GM19438 (cell line): ENCODE results near the gene PAWR.

Experiments used
- ATAC-seq: cut with Tn5 transposase; IDR thresholded peaks from one replicate; pipeline ENCODE4 v1.9.1; 2021; ENCODE audit warnings: low read depth; ENCODE audit not compliant: unreplicated experiment

PAWR gene, protein sequence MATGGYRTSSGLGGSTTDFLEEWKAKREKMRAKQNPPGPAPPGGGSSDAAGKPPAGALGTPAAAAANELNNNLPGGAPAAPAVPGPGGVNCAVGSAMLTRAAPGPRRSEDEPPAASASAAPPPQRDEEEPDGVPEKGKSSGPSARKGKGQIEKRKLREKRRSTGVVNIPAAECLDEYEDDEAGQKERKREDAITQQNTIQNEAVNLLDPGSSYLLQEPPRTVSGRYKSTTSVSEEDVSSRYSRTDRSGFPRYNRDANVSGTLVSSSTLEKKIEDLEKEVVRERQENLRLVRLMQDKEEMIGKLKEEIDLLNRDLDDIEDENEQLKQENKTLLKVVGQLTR

GRCh38 chr12:79690638-79691510, at the start of gene PAWR:
PAWR (minus strand) TSS chr12:79690964; CDS start chr12:79690244, 720 bp downstream.
- peak; percentile 58 for ATAC-seq

DNA sequence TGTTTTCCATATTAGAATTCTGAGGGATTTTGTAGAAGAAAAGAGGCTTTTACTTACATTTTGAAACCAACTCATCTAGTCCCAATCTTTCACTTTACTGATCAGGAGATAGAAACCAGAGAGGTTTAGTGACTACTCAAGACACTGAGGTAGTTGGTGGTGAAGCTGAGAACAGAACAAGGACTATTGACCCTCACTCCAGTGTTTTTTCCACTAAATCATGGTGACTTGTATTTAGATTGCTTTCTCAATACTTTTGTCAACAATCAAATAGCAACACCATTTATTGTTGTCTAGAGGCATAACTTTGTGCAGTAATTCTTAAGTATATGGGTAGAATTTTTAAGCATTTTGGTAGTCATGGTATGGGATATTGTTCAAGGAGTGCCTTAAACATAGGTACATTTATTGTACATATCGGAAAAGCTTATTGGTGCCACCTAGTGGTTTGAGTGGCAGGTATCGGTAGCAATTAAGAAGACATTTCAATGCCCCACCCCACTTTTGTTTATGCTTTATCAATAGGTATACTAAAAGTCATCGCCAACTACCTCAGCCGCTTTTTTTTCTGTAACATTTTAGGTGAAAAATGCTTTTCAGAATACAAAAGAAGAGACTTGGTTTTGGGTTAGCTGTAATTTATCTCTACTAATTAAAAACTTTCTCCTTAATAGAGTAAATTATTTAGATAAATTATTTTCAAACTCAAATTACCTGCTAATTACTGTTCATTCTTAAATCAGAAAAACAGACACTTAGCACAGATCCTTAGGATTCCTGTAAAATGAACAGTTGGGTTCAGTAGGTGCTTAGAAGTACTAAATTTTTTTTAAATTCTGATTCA, 47.3 kb upstream of the PAWR start:
- peak; percentile 72 for ATAC-seq

DNA sequence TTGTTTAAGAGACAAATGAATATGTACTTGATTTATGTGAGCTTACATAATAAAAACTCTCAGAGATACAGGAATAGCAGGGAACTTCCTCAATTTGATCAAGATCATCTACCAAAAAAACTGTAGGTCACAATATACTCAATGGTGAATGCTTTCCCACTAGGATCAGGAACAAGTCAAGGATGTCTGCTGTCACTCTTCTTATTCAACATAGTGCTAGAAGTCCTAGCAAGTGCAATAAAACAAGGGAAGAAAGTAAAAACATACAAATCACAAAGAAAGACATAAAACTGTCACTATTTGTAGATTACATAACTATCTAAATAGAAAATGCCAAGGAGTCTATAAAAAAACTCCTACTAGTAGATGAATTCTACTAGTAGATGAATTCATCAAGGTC, 41.9 kb upstream of the PAWR start:
- ATAC-seq = no peak

DNA sequence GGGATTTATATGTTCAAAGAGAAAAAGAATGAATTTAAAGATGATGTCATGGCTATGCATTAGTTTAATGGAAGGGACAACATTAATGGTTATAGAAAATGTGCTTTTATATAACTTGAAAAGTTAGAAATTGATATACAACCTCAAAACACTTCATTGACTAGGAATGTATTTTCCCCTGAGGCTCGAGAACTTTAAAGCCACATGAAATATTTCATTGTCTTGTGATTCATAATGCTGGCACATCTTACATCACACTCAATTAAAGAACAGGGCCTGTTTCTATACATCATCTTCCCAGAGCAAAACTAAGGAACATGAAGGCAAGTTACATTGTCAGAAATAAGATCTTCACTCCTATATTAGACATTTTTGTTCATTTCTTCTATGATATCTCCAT, 35.2 kb upstream of the PAWR start:
- no peak for ATAC-seq

GRCh38 chr12:79717006-79717405, 26.2 kb upstream of the PAWR start:
- no peak for ATAC-seq

- no peak for ATAC-seq
These were observed 24.5 kb upstream of the PAWR start for GRCh38 chr12:79715308-79715707.

GRCh38 chr12:79710707-79711483, 20.1 kb upstream of the PAWR start:
- no peak for ATAC-seq

DNA sequence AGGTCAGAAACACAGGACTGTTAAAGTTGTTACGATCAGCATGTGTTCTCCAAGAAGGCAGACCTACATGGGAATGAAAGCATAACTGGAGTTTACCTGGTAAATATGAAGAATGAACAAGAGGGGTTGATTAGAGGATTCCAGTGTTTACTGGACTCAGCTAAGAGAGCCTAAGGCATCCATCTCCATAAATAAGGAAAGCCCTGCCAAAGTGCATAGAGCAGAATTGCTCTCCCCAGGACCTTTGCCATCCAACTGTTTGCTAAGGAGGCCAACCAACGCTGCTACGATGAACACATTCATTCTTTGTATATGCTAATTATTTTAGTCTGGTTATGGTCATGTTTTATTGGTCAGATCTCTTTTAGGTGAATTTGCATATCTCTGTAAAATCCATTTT, 17.1 kb upstream of the PAWR start:
- no peak for ATAC-seq

DNA sequence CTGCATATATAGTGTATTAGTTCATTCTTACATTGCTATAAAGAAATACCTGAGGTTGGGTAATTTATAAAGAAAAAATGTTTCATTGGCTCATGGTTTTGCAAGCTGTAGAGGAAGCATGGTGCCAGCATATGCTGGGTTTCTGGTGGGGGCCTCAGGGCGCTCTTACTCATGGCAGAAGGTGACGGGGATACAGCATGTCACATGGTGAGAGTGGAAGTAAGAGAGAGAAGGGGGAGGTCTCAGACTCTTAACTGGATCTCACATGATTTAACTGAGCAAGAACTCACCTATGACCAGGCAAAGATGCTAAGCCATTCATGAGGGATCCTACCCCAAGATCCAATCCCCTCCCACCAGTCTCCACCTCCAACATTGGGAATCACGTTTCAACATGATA, 15.9 kb upstream of the PAWR start:
- ATAC-seq = no peak

DNA sequence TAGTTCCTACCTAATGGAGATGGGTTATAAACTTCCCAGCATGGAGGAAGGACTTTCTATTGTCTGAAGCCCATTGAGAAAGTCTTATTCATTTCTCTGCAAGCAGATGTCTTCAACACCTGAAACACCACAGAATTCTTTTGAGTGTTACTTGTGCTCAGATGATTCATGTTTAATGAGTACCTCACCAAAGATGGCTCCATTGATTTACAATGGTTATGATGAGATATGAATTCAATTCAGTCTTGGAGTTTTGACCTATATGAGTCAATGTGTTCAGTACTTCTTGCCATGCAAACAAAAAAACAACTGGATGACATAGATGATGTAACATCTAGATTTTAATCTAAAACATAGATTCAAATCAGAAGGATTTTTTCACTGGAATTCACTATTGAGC, 15.4 kb upstream of the PAWR start:
- ATAC-seq = no peak

DNA sequence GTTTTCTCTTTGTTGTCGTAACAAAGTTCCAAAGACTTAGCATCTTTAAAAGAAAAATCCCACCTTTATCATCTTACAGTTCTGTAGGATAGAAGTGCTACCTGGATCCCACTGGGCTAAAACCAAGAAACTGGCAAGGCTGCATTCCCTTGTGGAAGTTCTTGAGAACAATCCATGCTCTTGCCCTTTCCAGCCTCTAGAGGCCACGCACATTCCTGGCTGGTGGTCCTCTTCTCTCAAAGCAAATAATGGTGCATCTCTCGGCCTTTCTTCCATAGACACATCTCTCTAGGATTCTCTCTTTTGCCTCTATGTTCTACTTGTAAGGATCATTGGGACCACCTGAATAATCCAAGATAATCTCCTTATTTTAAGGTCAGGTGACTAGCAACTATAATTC, 8.2 kb upstream of the PAWR start:
- no peak for ATAC-seq

- ATAC-seq = no peak
These were observed 5.7 kb upstream of the PAWR start for GRCh38 chr12:79696416-79696815.

GRCh38 chr12:79692860-79693577, 2.3 kb upstream of the PAWR start:
- ATAC-seq = no peak

DNA sequence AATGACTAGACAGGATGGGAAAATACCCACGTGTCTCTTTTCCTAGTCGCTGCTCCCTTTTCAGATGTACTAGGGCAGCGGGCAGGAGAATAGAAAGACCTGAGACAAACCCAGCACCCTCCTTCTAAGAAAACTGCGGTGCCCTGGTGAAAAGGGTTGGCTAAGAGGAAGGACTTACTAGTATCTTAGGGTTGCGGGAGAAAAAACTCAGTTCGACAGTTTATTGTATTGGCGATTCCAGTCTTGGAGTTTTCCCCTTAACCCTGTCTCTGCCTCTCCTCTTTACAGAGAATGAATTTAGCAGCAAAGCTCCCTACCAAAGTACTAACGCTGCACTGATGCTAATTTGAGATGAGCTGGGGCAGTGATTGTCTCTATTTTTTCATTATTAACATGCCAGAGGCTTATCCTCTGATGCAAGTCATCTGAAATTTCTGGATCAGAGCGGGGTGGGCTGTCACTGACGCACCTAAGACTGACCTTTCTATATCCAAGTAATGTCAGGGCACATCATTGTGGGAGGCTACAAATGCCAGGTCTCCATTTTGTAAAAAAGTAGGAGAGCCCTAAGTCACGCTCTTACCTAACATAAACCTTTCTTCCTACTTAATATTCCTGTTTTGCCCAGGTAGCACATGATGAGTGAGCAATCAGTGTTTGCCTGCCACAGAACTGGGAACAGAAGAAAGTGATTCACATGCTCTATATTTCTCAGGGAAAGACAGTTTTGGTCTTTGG, 916 bp upstream of the PAWR start:
- no peak for ATAC-seq

- peak; percentile 27 for ATAC-seq
These were observed 574 bp downstream of the PAWR start for GRCh38 chr12:79690142-79690637.

GRCh38 chr12:79689477-79690141, 1.2 kb downstream of the PAWR start:
- ATAC-seq = peak; percentile 20

GRCh38 chr12:79689061-79689476, 1.7 kb downstream of the PAWR start:
- ATAC-seq = no peak

DNA sequence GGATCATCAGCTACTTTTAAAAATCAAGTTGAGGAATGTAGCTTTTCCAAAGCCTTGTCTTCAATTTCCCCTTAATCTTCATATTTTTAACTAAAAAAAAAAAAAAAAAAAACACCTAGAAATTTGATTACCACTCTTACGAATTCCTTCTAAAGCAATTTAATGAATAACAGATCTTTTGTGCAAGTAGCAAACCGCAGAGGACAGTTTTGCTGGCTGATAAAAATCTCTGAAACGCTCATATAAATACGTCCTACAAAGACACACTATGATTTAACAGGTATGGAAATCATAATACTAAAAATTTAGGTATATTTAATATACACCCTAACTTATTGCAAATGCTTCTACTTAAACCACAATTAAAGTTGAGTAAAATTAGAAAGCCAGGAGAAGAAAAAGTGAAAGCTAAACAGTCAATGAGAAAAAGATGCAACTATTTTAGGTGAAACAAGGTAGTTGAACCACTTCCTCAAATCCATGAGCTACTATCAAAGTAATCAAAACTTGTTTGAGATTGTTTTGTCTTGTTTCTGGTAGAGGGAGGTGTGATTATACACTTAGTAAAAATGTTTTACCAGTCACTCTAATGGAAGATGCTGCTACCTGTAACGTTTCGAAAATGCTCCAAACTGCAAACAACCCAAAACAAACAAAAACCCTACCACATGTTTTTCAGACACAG, 2.2 kb downstream of the PAWR start:
- no peak for ATAC-seq
